GM06990 (cell line): ENCODE results near the gene GALNT9.

Experiments
- DNase-seq: peaks from one replicate; pipeline ENCODE4 v3.0.0-alpha.2; 2011; ENCODE audit not compliant: insufficient read length; ENCODE audit errors: extremely low read depth
- H3K27me3 ChIP-seq: replicated peaks from 2 replicates; pipeline ENCODE4 v1.6.0; 2011; ENCODE audit warnings: low read length; ENCODE audit not compliant: control insufficient read depth, insufficient read depth
- H3K36me3 ChIP-seq: 2 replicates; pipeline ENCODE4 v1.5.1; 2011; ENCODE audit warnings: low read length; ENCODE audit not compliant: control insufficient read depth, insufficient read depth
- H3K4me3 ChIP-seq: replicated peaks from 2 replicates; pipeline ENCODE4 v1.5.1; 2011; ENCODE audit warnings: low read depth, mild to moderate bottlenecking, control low read depth, low read length
- TF ChIP-seq, protein P1 (sequence below): IDR thresholded peaks from 2 replicates; pipeline ENCODE4 v1.5.1; 2011; ENCODE audit warnings: low read length, control low read depth, mild to moderate bottlenecking, inconsistent platforms; ENCODE audit not compliant: insufficient read depth, poor library complexity, severe bottlenecking

The GALNT9 gene

DNA sequence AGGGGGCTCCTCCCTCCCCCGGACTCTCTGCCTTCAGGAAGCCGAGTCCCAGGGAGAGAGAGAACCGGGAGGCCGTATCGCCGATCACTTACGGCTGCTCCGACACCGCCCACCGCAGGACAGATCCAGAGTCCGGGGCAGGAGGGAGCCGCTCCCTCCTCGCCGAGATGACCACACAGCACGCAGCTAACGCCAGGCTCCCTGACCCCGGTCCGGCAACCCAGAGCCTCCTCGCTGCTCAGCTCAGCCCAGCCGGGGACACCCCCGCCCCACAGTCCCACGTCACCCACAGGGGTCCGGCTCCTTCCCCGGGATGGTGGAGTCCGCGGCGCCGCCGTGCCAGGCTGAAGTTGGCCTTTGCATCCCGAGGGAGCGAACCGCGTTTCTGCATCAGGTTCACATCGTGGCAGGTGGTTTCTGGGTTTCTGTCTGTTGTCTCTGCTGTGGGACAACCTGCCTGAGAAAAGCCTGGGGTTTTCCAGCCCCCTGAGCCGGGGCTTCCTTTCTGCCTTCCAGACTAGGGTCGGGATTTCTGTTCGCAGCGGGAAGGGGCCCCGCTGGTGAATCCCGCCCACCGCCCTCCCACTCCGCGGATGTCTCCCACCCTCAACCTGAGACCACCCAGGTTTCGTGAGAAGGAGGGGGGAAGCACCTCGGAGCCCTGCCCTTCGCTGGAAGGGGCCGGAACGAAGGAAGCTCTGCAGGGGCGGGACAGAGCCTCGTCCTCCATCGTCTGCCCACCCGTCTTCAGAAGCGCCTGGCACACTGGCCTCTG, 123.9 kb downstream of the GALNT9 start:
- DNase-seq = no peak
- TF ChIP-seq, protein P1, sequence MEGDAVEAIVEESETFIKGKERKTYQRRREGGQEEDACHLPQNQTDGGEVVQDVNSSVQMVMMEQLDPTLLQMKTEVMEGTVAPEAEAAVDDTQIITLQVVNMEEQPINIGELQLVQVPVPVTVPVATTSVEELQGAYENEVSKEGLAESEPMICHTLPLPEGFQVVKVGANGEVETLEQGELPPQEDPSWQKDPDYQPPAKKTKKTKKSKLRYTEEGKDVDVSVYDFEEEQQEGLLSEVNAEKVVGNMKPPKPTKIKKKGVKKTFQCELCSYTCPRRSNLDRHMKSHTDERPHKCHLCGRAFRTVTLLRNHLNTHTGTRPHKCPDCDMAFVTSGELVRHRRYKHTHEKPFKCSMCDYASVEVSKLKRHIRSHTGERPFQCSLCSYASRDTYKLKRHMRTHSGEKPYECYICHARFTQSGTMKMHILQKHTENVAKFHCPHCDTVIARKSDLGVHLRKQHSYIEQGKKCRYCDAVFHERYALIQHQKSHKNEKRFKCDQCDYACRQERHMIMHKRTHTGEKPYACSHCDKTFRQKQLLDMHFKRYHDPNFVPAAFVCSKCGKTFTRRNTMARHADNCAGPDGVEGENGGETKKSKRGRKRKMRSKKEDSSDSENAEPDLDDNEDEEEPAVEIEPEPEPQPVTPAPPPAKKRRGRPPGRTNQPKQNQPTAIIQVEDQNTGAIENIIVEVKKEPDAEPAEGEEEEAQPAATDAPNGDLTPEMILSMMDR = no peak
- Histone ChIP-seq H3K4me3 (peak overlapping the region; percentile 12), H3K27me3 (no peaks in the 10 kb centered on the region; the same call in 1 of the 2 replicates), H3K36me3 (no peaks in the 10 kb centered on the region)

DNA sequence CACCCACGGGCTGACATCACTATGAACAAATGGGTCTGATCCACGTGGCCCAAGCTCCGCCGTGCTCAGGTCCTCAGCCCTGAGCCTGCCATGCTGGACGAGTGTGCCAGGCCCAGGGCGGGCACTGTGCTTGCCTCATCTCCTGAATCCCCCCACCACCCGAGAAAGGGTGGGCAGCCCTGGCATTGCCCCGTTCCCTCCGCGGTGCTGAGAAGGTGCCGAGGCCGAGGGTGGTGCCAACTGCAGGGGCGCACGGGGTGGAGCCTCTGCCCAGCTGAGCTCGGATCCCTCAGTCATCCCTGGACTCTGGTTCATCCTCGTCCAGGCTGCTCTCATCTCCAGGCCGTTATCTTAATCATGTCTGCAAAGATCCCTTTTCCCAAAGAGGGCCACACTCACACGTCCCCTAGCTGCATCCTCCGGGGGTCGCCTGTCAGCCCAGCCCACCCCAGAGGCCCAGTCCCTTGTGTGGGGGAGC, 124.6 kb downstream of the GALNT9 start:
- Histone ChIP-seq H3K4me3 (no peak overlapping the region), H3K36me3 (no peaks in the 10 kb centered on the region), H3K27me3 (no peaks in the 10 kb centered on the region; the same call in 1 of the 2 replicates)
- DNase-seq = no peak
- TF ChIP-seq, protein P1 = no peak

DNA sequence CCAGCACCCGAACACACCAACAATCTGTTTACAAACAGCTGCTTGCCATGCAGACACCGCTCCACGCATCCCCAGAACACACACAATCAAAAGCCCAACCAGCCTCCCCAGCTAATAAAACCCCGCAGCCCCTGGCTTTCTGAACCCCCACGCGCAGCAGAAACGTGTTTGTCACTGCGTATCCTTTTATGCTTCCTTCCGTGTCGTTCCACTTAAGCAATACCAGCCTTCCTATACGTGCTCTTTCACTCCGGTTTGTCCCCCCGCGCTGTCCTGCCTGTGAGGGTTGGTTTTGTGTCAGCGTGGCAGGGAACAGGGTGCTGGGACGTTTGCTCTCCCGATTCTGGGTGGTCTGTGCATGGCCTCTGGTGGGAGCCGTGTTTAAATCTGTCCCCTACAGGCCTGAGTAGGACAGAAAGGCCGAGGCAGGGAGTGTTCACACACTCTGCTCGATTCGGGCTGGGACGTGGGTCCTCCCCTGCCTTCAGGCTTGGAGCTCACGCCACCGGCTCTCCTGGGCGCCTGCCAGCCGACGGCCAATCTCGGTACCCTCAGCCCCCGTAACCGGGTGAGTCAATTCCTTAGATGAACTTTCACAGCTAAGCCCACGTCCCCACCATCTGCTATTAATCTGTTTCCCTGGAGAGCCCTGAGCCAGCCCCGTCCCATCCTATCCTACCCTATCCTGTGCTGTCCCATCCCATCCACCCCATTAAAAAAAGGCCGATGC, 125.2 kb downstream of the GALNT9 start:
- H3K36me3 ChIP-seq = no peaks in the 10 kb centered on the region
- DNase-seq = no peak
- H3K4me3 ChIP-seq = no peak overlapping the region
- TF ChIP-seq, protein P1 = no peak
- no peaks in the 10 kb centered on the region; the same call in 1 of the 2 replicates for H3K27me3 ChIP-seq

DNA sequence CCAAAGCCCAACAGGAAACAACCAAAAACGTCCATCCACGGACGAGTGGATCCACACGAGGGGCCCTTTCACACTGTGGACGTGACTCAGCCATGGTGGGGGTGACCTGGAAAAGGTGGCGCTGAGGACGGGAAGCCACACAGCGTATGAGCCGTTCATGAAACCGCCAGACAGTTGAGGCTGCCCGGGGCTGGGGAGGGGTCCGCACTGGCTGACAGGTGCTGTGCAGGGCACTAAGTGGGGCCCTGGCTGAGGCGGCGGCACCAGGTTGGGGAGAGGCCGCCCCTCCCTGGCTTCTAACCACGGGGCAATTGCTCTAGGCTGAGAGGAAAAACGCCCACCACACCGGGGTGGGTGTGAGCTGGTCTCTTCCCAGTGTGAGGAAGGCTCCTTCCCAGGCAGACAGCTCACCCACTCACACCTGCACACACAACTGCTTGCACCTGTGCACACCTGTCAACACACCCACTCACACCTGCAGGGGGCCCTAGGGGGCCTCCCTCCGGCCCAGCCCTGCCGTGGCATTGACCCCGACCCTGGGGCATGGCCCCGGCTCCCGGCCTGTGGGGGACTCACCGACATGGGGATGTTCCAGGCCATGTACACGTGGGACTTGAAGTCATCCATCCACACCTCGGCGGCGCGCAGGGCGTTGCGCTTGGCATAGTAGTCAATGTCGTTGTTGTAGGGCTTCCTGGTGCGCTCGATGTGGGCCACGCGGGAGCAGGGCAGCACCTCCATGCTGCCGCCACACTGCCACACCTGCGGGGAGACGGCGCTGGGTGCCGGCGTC, 126.3 kb downstream of the GALNT9 start:
- DNase-seq = no peak
- Histone ChIP-seq H3K27me3 (no peaks in the 10 kb centered on the region; the same call in 1 of the 2 replicates), H3K4me3 (no peak overlapping the region), H3K36me3 (no peaks in the 10 kb centered on the region)
- TF ChIP-seq, protein P1 = no peak

- H3K4me3 ChIP-seq = no peak overlapping the region
- TF ChIP-seq, protein P1 = no peak
- no peak for DNase-seq
- H3K36me3 ChIP-seq = no peaks in the 10 kb centered on the region
- H3K27me3 ChIP-seq = no peaks in the 10 kb centered on the region; the same call in 1 of the 2 replicates
Measured at GRCh38 chr12:132201391-132202120, 127.8 kb downstream of the GALNT9 start.
